ENCODE data around the gene PIP4P1.

The PIP4P1 gene

DNA sequence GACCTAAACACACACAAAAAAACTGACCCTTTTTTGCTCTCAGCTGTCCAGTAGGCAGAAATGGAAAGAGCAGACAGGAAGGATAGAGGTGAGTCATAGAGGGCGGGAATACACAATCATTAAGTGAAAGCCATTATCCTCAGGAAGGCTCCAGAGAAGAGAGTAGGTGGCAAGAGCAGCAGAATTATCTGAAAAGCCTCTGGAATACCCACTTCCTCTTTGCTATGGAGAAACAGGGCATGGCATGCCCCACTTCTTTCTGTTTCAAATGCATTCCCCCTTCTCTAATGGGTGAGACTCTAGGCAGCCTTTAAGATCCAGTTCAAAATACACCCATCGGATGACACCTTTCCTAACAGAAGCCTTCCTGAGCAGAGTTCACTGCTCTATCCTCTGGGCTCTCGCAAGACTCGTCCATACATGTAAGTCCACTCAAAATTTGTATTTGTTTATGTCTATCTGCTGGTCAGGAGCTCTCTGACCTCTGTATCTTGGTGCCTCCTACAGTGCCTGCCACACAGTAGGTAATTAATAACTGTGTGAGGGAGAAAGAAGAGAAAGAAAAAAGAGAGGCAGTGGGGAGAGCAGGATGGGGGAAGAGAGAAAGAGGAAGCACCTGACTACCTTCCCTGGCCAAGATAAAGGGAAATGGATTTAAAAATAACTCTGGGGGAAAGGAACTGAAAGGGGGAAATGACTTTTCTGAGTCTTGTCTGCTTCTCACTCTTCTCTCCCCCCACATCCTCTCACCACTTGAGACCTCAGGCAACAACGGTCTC lies 33.8 kb downstream of the PIP4P1 start:
- Histone ChIP-seq H2BK5ac (ENCODE audit: low read length) (no peak overlapping the region), H4K91ac (ENCODE audit: low read depth, low read length, poor library complexity) (no peak overlapping the region), H3K4me3 (ENCODE audit: low read length in 2 of 2) (no peak overlapping the region), H3K4ac (ENCODE audit: low read length) (no peak overlapping the region), H2AK5ac (ENCODE audit: low read depth, low read length) (no peak overlapping the region), H3K9ac (ENCODE audit: low read depth, low read length, poor library complexity) (no peak overlapping the region), H3K27ac (replicated peaks; ENCODE audit: low read length) (no peak overlapping the region), H3K18ac (ENCODE audit: low read length) (no peak overlapping the region), H3K23ac (ENCODE audit: low read depth, low read length, poor library complexity) (no peak overlapping the region), H2BK12ac (ENCODE audit: low read length) (no peak overlapping the region), H3K4me1 (ENCODE audit: control insufficient read depth in 2 of 2, insufficient read depth in 1 of 2, low read depth in 1 of 2, low read length in 2 of 2) (peaks cover 0 to 3% of the 10 kb centered on the region in 2 donors), H3K14ac (ENCODE audit: low read length) (no peak overlapping the region), H3K27me3 (ENCODE audit: control insufficient read depth in 3 of 3, insufficient read depth in 3 of 3, low read depth in 1 of 3, low read length in 3 of 3) (peaks cover 0 to 6% (median 0%) of the 10 kb centered on the region in 3 experiments), H4K8ac (ENCODE audit: low read depth, low read length) (no peak overlapping the region), H3K36me3 (replicated peaks in 1 of 2; ENCODE audit: control insufficient read depth in 2 of 2, insufficient read depth in 2 of 2, low read length in 2 of 2) (no peaks in the 10 kb centered on the region), H3K4me2 (ENCODE audit: insufficient read depth, low read length, poor library complexity, severe bottlenecking) (no peak overlapping the region), H3K9me3 (replicated peaks in 1 of 2; ENCODE audit: control insufficient read depth in 2 of 2, insufficient read depth in 1 of 2, low read depth in 1 of 2, low read length in 2 of 2) (no peaks in the 10 kb centered on the region), H2BK15ac (ENCODE audit: low read length) (no peak overlapping the region), H2BK120ac (ENCODE audit: low read depth, low read length) (no peak overlapping the region), H3K79me1 (ENCODE audit: low read depth, low read length) (no peaks in the 10 kb centered on the region), H2AFZ (ENCODE audit: low read length) (peak overlapping the region; percentile 35)
- WGBS, 2 donors (ENCODE audit: extremely low coverage in 2 of 2, insufficient read length in 2 of 2, insufficient replicate concordance in 1 of 2), result no CpG with 5 or more reads among the region's 5 CpGs
- DNase-seq (ENCODE audit: low spot score), result no peak

DNA sequence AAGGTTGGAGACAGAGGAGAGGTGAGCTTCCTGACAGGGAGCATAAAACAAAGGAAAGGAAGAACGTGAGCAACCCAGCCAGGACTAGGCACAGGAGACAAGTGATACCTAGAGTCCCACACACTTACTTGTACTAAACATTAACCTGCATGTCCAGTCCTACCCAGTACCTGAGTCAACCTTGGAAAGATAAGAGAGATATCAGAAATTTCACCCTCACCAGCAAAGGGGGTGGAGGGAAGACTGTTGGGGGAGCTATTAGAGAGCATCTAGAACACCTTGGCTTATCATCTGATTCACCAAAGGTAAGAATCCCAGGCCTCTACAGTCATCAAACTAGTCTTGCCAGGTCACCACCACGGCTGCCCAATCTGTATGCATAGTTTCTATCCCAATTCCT lies 36.4 kb downstream of the PIP4P1 start:
- Histone ChIP-seq H2BK12ac (ENCODE audit: low read length) (no peak overlapping the region), H3K9me3 (replicated peaks in 1 of 2; ENCODE audit: control insufficient read depth in 2 of 2, insufficient read depth in 1 of 2, low read depth in 1 of 2, low read length in 2 of 2) (no peaks in the 10 kb centered on the region), H3K18ac (ENCODE audit: low read length) (no peak overlapping the region), H3K14ac (ENCODE audit: low read length) (no peak overlapping the region), H3K36me3 (replicated peaks in 1 of 2; ENCODE audit: control insufficient read depth in 2 of 2, insufficient read depth in 2 of 2, low read length in 2 of 2) (no peaks in the 10 kb centered on the region), H3K9ac (ENCODE audit: low read depth, low read length, poor library complexity) (no peak overlapping the region), H2BK120ac (ENCODE audit: low read depth, low read length) (no peak overlapping the region), H4K8ac (ENCODE audit: low read depth, low read length) (no peak overlapping the region), H3K4me2 (ENCODE audit: insufficient read depth, low read length, poor library complexity, severe bottlenecking) (no peak overlapping the region), H3K79me1 (ENCODE audit: low read depth, low read length) (no peaks in the 10 kb centered on the region), H2BK15ac (ENCODE audit: low read length) (no peak overlapping the region), H2BK5ac (ENCODE audit: low read length) (no peak overlapping the region), H2AK5ac (ENCODE audit: low read depth, low read length) (no peak overlapping the region), H3K4me1 (ENCODE audit: control insufficient read depth in 2 of 2, insufficient read depth in 1 of 2, low read depth in 1 of 2, low read length in 2 of 2) (peaks cover 0 to 7% of the 10 kb centered on the region in 2 donors), H2AFZ (ENCODE audit: low read length) (no peak overlapping the region), H3K4ac (ENCODE audit: low read length) (no peak overlapping the region), H3K23ac (ENCODE audit: low read depth, low read length, poor library complexity) (no peak overlapping the region), H3K4me3 (ENCODE audit: low read length in 2 of 2) (no peak overlapping the region), H3K27me3 (ENCODE audit: control insufficient read depth in 3 of 3, insufficient read depth in 3 of 3, low read depth in 1 of 3, low read length in 3 of 3) (no peaks in the 10 kb centered on the region), H3K27ac (replicated peaks; ENCODE audit: low read length) (no peak overlapping the region), H4K91ac (ENCODE audit: low read depth, low read length, poor library complexity) (no peak overlapping the region)
- no peak for DNase-seq (ENCODE audit: low spot score)
- WGBS, 2 donors (ENCODE audit: extremely low coverage in 2 of 2, insufficient read length in 2 of 2, insufficient replicate concordance in 1 of 2), result no CpG with 5 or more reads among the region's 2 CpGs

DNA sequence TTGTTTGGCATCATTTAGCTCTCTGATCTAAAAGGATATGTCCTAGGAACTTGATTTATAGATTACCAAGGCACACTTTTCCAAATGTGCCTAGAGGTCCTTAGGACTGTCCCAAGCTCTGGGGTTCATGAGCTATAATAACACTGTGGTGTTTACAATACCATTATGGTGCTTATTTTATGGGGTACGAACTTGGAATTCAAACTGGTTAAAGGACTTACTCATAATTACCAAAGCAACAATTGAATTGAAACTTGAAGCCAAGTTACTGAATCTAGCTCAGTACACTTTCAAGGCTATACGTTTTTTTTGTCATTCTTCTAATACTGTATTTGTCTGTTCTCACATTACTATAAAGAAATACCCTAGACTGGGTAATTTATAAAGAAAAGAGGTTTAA lies 38.3 kb downstream of the PIP4P1 start:
- H3K27ac ChIP-seq (replicated peaks; ENCODE audit: low read length), result no peak overlapping the region
- no peak overlapping the region for H2AK5ac ChIP-seq (ENCODE audit: low read depth, low read length)
- H3K4me3 ChIP-seq (ENCODE audit: low read length in 2 of 2), result no peak overlapping the region
- H3K18ac ChIP-seq (ENCODE audit: low read length), result no peak overlapping the region
- H3K27me3 ChIP-seq (ENCODE audit: control insufficient read depth in 3 of 3, insufficient read depth in 3 of 3, low read depth in 1 of 3, low read length in 3 of 3), result peaks cover 0 to 4% (median 0%) of the 10 kb centered on the region in 3 experiments
- no peaks in the 10 kb centered on the region for H3K79me1 ChIP-seq (ENCODE audit: low read depth, low read length)
- H2BK15ac ChIP-seq (ENCODE audit: low read length), result no peak overlapping the region
- no peak overlapping the region for H2BK12ac ChIP-seq (ENCODE audit: low read length)
- H2AFZ ChIP-seq (ENCODE audit: low read length), result no peak overlapping the region
- H3K4me2 ChIP-seq (ENCODE audit: insufficient read depth, low read length, poor library complexity, severe bottlenecking), result no peak overlapping the region
- H2BK120ac ChIP-seq (ENCODE audit: low read depth, low read length), result no peak overlapping the region
- H3K9me3 ChIP-seq (replicated peaks in 1 of 2; ENCODE audit: control insufficient read depth in 2 of 2, insufficient read depth in 1 of 2, low read depth in 1 of 2, low read length in 2 of 2), result no peaks in the 10 kb centered on the region
- H3K9ac ChIP-seq (ENCODE audit: low read depth, low read length, poor library complexity), result no peak overlapping the region
- no peak overlapping the region for H3K4ac ChIP-seq (ENCODE audit: low read length)
- no peaks in the 10 kb centered on the region for H3K36me3 ChIP-seq (replicated peaks in 1 of 2; ENCODE audit: control insufficient read depth in 2 of 2, insufficient read depth in 2 of 2, low read length in 2 of 2)
- no peak for DNase-seq (ENCODE audit: low spot score)
- H3K23ac ChIP-seq (ENCODE audit: low read depth, low read length, poor library complexity), result no peak overlapping the region
- H4K8ac ChIP-seq (ENCODE audit: low read depth, low read length), result no peak overlapping the region
- no peak overlapping the region for H4K91ac ChIP-seq (ENCODE audit: low read depth, low read length, poor library complexity)
- no CpG with 5 or more reads among the region's 2 CpGs for WGBS, 2 donors (ENCODE audit: extremely low coverage in 2 of 2, insufficient read length in 2 of 2, insufficient replicate concordance in 1 of 2)
- no peak overlapping the region for H2BK5ac ChIP-seq (ENCODE audit: low read length)
- peaks cover 0 to 7% of the 10 kb centered on the region in 2 donors for H3K4me1 ChIP-seq (ENCODE audit: control insufficient read depth in 2 of 2, insufficient read depth in 1 of 2, low read depth in 1 of 2, low read length in 2 of 2)
- H3K14ac ChIP-seq (ENCODE audit: low read length), result no peak overlapping the region

DNA sequence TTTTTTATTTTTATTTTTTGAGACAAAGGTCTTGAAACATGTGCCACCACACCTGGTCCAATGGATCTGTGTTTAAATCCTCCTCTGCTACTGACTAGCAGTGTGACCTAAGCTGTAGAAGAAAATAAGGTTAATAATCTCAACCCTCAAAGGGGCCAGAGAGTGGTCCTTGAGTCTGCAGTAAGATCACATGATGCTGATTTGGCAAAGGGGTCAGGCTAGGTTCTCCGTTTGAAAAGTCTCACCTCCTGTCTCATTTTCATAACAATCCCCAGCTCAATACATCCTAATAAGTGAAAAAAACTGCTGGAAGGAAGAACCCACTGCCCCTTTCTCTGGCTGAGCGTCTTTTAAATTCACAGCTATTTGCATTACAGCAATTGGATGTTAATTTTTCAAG lies 40.0 kb downstream of the PIP4P1 start:
- Histone ChIP-seq H3K23ac (ENCODE audit: low read depth, low read length, poor library complexity) (no peak overlapping the region), H2BK120ac (ENCODE audit: low read depth, low read length) (no peak overlapping the region), H3K36me3 (replicated peaks in 1 of 2; ENCODE audit: control insufficient read depth in 2 of 2, insufficient read depth in 2 of 2, low read length in 2 of 2) (no peaks in the 10 kb centered on the region), H3K79me1 (ENCODE audit: low read depth, low read length) (no peaks in the 10 kb centered on the region), H3K9me3 (replicated peaks in 1 of 2; ENCODE audit: control insufficient read depth in 2 of 2, insufficient read depth in 1 of 2, low read depth in 1 of 2, low read length in 2 of 2) (no peaks in the 10 kb centered on the region), H3K4me1 (ENCODE audit: control insufficient read depth in 2 of 2, insufficient read depth in 1 of 2, low read depth in 1 of 2, low read length in 2 of 2) (peaks cover 0 to 4% of the 10 kb centered on the region in 2 donors), H3K18ac (ENCODE audit: low read length) (no peak overlapping the region), H3K4me3 (ENCODE audit: low read length in 2 of 2) (no peak overlapping the region), H4K8ac (ENCODE audit: low read depth, low read length) (no peak overlapping the region), H3K27ac (replicated peaks; ENCODE audit: low read length) (no peak overlapping the region), H2BK5ac (ENCODE audit: low read length) (no peak overlapping the region), H4K91ac (ENCODE audit: low read depth, low read length, poor library complexity) (no peak overlapping the region), H3K9ac (ENCODE audit: low read depth, low read length, poor library complexity) (no peak overlapping the region), H2BK15ac (ENCODE audit: low read length) (no peak overlapping the region), H3K27me3 (ENCODE audit: control insufficient read depth in 3 of 3, insufficient read depth in 3 of 3, low read depth in 1 of 3, low read length in 3 of 3) (peaks cover 0 to 4% (median 0%) of the 10 kb centered on the region in 3 experiments), H3K4me2 (ENCODE audit: insufficient read depth, low read length, poor library complexity, severe bottlenecking) (no peak overlapping the region), H2AK5ac (ENCODE audit: low read depth, low read length) (no peak overlapping the region), H3K4ac (ENCODE audit: low read length) (no peak overlapping the region), H2BK12ac (ENCODE audit: low read length) (no peak overlapping the region), H2AFZ (ENCODE audit: low read length) (peak overlapping the region; percentile 43), H3K14ac (ENCODE audit: low read length) (no peak overlapping the region)
- no CpG with 5 or more reads among the region's 2 CpGs for WGBS, 2 donors (ENCODE audit: extremely low coverage in 2 of 2, insufficient read length in 2 of 2, insufficient replicate concordance in 1 of 2)
- DNase-seq (ENCODE audit: low spot score), result no peak
